ENCODE measurements around the gene SNAP47.
A peak's percentile ranks its signal among the peaks of the same experiment; 100 is the strongest.
"Not testable (repeated sequence)": the region's sequence is repeated elsewhere in the genome, so short reads cannot be mapped to it uniquely, and the experiment has no call there.

The SNAP47 gene

GRCh38 chr1:227734856-227735538 lies at the start of gene SNAP47, which contains the start of gene JMJD4:
Gene SNAP47 (plus strand): TSS chr1:227735435. CDS start chr1:227747737, 12,302 bp downstream.
Gene JMJD4 (minus strand): TSS chr1:227735302. CDS start chr1:227735273, 29 bp downstream.
- peak; percentile 88 to 90 (median 89) for DNase-seq (ENCODE audit: low read depth in 2 of 3, low spot score in 1 of 3)

DNA sequence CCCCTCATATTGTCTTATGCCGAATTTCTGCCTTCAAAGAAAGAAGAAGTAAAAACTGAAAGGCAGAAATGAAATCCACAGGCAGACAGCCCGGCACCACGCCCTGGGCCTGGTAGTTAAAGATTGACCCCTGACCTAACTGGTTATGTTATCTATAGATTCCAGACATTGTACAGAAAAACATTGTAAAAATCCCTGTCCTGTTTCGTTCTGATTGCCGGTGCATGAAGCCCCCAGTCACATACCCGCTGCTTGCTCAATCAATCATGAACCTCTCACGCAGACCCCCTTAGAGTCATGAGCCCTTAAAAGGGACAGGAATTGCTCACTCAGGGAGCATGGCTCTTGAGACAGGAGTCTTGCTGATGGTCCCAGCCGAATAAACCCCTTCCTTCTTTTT lies 49.4 kb upstream of the SNAP47 start:
- DNase-seq (ENCODE audit: low read depth in 2 of 3, low spot score in 1 of 3) = no peak

DNA sequence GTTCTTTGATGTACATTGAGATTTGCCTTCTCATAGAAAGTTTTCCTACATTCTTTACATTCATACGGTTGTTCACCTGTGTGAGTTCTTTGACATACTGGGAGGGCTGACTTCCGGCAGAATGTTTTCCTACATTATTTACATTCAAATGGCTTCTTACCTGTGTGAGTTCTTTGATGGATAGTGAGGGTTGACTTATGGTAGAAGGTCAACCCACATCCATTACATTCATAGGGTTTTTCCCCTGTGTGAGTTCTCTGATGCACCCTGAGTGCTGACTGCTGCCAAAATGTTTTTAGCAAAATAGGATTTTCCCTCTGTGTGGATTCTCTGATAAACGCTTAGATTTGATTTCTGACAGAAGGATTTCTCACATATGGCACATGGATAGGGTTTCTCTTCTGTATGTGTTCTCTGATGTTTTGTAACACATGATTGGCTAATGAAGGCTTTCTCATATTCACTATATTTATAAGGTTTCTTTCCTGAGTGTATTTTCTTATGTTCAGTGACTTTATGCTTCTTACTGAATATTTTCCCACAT lies 37.8 kb upstream of the SNAP47 start:
- no peak for DNase-seq (ENCODE audit: low read depth in 2 of 3, low spot score in 1 of 3)

- DNase-seq (ENCODE audit: low read depth in 2 of 3, low spot score in 1 of 3) = not testable (repeated sequence)
Observed at GRCh38 chr1:227701631-227702030, 33.6 kb upstream of the SNAP47 start.

GRCh38 chr1:227707846-227708245 lies 27.4 kb upstream of the SNAP47 start:
- DNase-seq (ENCODE audit: low read depth in 2 of 3, low spot score in 1 of 3) = no peak

DNA sequence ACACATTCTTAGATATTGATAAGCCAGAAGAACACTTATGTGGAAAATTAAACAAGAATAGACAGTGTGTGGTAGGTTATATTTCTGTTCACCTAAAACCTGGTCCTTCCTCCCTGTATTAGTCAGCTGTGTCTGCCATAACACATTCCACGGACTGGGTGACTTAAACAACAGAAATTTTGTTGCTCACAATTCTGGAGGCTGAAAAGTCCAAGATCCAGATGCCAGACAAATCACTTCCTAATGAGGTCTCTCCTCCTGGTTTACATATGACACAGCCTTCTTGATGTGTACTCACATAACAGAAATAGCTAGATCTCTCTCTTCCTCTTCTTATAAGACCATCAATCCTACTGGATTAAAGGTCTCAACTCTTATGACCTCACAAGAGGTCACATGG lies 25.8 kb upstream of the SNAP47 start:
- no peak for DNase-seq (ENCODE audit: low read depth in 2 of 3, low spot score in 1 of 3)

- DNase-seq (ENCODE audit: low read depth in 2 of 3, low spot score in 1 of 3) = not testable (repeated sequence)
Observed at GRCh38 chr1:227710474-227710873, 24.8 kb upstream of the SNAP47 start.

DNA sequence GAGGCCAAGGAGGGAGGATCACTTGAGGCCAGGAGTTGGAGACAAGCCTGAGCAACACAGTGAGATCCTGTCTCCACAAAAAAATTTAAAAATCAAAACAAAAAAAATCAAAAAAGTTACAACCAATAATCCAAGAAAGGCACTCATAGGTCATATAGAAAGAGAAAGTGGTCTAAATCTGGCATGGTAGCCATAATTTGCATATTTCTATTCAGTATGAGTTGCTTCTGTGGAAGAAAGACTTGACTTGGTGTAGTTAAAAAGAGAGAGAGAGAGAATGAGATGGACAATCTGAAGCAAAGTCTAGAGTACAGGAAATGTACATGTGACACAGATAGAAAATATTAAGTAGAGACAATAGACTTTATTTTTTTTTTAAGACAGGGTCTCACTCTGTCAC lies 22.6 kb upstream of the SNAP47 start:
- no peak for DNase-seq (ENCODE audit: low read depth in 2 of 3, low spot score in 1 of 3)

GRCh38 chr1:227718932-227719331 lies 16.3 kb upstream of the SNAP47 start:
- DNase-seq (ENCODE audit: low read depth in 2 of 3, low spot score in 1 of 3) = no peak

- DNase-seq (ENCODE audit: low read depth in 2 of 3, low spot score in 1 of 3) = no peak
Observed at GRCh38 chr1:227723474-227723873, 11.8 kb upstream of the SNAP47 start.

GRCh38 chr1:227725046-227725445 lies 10.2 kb upstream of the SNAP47 start:
- DNase-seq (ENCODE audit: low read depth in 2 of 3, low spot score in 1 of 3) = no peak

- DNase-seq (ENCODE audit: low read depth in 2 of 3, low spot score in 1 of 3) = no peak
Observed at GRCh38 chr1:227726318-227726717, 8.9 kb upstream of the SNAP47 start.

- DNase-seq (ENCODE audit: low read depth in 2 of 3, low spot score in 1 of 3) = no peak
Observed at GRCh38 chr1:227726924-227727599, 8.2 kb upstream of the SNAP47 start.

DNA sequence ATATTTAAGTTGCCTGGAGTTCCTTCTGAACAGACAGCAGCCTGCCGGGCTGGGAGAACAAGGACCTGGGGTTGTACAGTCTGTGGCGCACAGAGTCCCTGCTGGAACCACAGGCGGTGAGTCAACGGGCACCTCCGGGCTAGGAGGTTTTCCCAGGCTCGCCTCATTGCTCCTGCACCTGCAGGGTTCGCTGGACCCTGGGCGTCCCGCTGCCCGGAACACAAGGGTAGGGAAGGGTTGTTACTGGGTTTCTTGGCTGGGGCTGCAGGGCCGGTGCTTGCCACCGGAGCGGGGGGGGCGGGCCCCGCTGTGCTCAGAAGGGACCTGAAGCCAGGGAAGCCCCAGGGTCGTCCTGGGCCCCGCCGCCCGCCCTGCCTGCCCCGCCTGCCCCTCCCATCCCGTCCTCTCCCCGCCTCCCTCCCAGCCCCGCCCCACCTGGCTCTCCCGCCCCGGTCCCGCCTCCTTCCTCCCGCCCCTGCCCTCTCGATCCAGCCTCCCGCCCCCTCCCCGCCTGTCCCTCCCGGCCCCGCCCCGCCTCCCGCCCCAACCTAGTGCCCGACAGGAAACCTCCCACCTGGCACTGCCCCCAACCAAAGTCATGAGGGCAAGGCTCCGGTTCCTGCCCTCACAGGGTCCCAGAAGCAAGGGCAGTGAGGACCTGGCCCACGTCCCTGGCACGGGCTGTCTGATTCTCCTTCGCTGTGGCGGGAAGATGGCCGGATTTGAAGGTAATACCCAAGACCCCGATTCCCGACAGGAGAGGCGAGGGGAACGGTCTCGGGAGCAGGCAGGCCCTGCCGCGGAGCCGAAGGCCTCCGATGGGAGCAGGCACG lies 7.0 kb upstream of the SNAP47 start:
- DNase-seq (ENCODE audit: low read depth in 2 of 3, low spot score in 1 of 3) = peak; percentile 45 to 67 (median 48)

DNA sequence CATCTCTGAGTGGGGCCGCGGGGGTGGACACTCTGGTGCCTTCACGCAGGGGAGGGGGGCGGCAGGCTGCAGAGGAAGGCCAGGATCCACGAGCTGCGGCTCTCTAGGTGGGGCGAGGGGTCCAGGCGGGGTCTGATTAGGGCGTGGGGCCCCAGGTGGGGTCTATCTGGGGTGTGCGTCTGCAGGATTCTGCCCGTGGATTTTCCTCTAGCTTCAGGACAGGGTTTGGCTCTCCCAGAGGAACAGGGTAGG lies 6.4 kb upstream of the SNAP47 start:
- no peak for DNase-seq (ENCODE audit: low read depth in 2 of 3, low spot score in 1 of 3)

GRCh38 chr1:227729144-227729880 lies 5.9 kb upstream of the SNAP47 start:
- DNase-seq (ENCODE audit: low read depth in 2 of 3, low spot score in 1 of 3) = no peak

DNA sequence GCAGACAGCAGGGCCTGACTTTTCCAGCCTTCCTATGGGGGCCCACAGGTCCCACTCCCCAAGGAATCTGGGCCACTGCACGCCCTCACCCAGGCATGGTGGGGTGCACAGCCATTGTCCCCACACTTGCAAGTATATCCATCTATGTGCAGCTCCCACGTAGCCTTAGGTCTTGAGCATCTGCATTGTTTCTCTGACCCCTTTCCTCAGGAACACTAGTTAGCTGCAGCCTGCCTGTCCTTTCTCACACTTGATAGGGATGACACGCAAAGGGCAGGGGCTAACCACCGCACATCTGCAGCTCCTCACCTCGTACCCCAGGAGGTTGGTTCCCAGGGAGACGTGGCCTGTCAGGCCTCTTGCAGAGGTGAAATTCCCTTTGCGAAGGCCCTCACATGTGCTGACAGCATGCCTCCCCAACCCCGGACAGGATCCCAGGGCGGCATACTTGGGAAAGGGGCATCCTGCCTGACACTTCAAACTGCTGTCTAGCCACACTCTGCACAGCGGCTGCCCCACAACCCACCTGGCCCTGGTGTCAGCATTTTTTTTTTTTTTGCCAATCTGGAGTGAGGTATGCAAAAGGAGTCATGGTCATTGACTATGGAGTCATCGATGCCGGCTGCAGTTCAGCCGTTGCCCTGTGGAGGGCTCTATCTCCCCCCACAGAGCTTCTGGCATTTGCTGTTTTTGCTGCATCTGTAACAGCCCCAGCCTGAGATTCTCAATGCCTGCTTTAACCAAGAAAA lies 5.2 kb upstream of the SNAP47 start:
- DNase-seq (ENCODE audit: low read depth in 2 of 3, low spot score in 1 of 3) = peak in 2 of 3 donors; percentile 36 to 48

GRCh38 chr1:227730630-227731151 lies 4.5 kb upstream of the SNAP47 start:
- DNase-seq (ENCODE audit: low read depth in 2 of 3, low spot score in 1 of 3) = no peak

- no peak for DNase-seq (ENCODE audit: low read depth in 2 of 3, low spot score in 1 of 3)
Observed at GRCh38 chr1:227731241-227731677, 4.0 kb upstream of the SNAP47 start.

All from stimulated activated CD4-positive, alpha-beta T cell treated with anti-CD3 and anti-CD28 coated beads, Interleukin-12 subunit alpha, Interleukin-12 subunit beta, amount 100 ng/mL, for 48 hours (primary cell).